Measurements from ENCODE around the gene TSTD1. TPM values are rescaled to one million over a fixed set of nuclear protein-coding genes. Genes with fewer than 3 reads are reported as not detected.
"Not testable (repeated sequence)": the region's sequence is repeated elsewhere in the genome, so short reads cannot be mapped to it uniquely, and the experiment has no call there.

The TSTD1 gene
- total and polyA plus RNA-seq, 2 donors (not counting 1 experiment from before 2014, with no cell fraction given) = 0.24 to 0.66 TPM

- Histone ChIP-seq H3K36me3 (ENCODE audit: control insufficient read depth, insufficient read depth, low read length) (no peaks in the 10 kb centered on the region), H3K27ac (ENCODE audit: insufficient read depth, low read length) (no peak overlapping the region), H3K9ac (ENCODE audit: insufficient read depth, low read length) (no peak overlapping the region), H2AFZ (ENCODE audit: low read length) (no peak overlapping the region), H3K4me2 (ENCODE audit: extremely low read depth, insufficient read depth, low read length) (no peak overlapping the region), H3K4me3 (replicated peaks in 1 of 4; ENCODE audit: control extremely low read depth in 1 of 4, insufficient read depth in 1 of 4, low read depth in 3 of 4, low read length in 4 of 4) (no peak overlapping the region), H3K9me3 (ENCODE audit: control insufficient read depth, insufficient read depth, low read depth, low read length) (no peaks in the 10 kb centered on the region), H3K27me3 (ENCODE audit: control insufficient read depth, insufficient read depth, low read length) (no peaks in the 10 kb centered on the region), H3K4me1 (ENCODE audit: control insufficient read depth, extremely low read depth, insufficient read depth, low read length) (no peaks in the 10 kb centered on the region), H4K20me1 (ENCODE audit: control insufficient read depth, extremely low read depth, insufficient read depth, low read length) (no peaks in the 10 kb centered on the region), H3K79me2 (ENCODE audit: control insufficient read depth, insufficient read depth, low read length) (no peaks in the 10 kb centered on the region)
- peak; percentile 43 to 47 for TF ChIP-seq CTCF (conservative IDR thresholded peaks at IDR 0.05 in 1 of 2, IDR thresholded peaks at IDR 0.05 in 1 of 2; ENCODE audit: low read depth in 1 of 2, low read length in 2 of 2)
- TF ChIP-seq EZH2 (IDR thresholded peaks at IDR 0.05; ENCODE audit: low read length, missing control alignments) = no peak
- peak; percentile 59 to 82 for DNase-seq (ENCODE audit: low read depth in 2 of 2)
Observed at GRCh38 chr1:160993544-160994193, 45.1 kb downstream of the TSTD1 start.

GRCh38 chr1:160992036-160992435 is 46.7 kb downstream of the TSTD1 start:
- not testable (repeated sequence) for H4K20me1 ChIP-seq (ENCODE audit: control insufficient read depth, extremely low read depth, insufficient read depth, low read length); H3K4me1 ChIP-seq (ENCODE audit: control insufficient read depth, extremely low read depth, insufficient read depth, low read length); H3K27ac ChIP-seq (ENCODE audit: insufficient read depth, low read length); H3K9ac ChIP-seq (ENCODE audit: insufficient read depth, low read length); H3K27me3 ChIP-seq (ENCODE audit: control insufficient read depth, insufficient read depth, low read length); H3K79me2 ChIP-seq (ENCODE audit: control insufficient read depth, insufficient read depth, low read length); H3K4me3 ChIP-seq (replicated peaks in 1 of 4; ENCODE audit: control extremely low read depth in 1 of 4, insufficient read depth in 1 of 4, low read depth in 3 of 4, low read length in 4 of 4); H2AFZ ChIP-seq (ENCODE audit: low read length); DNase-seq (ENCODE audit: low read depth in 2 of 2); H3K4me2 ChIP-seq (ENCODE audit: extremely low read depth, insufficient read depth, low read length); H3K9me3 ChIP-seq (ENCODE audit: control insufficient read depth, insufficient read depth, low read depth, low read length); H3K36me3 ChIP-seq (ENCODE audit: control insufficient read depth, insufficient read depth, low read length)

Other genes starting within 250 kb of the TSTD1 start
- not detected in 2 replicates for gene LY9, start 242.8 kb downstream of the TSTD1 start, total RNA-seq
- not detected in 2 replicates for gene LY9, start 242.8 kb downstream of the TSTD1 start, polyA plus RNA-seq
- gene CD244, start 176.1 kb downstream of the TSTD1 start, total RNA-seq = not detected in 2 replicates
- gene CD244, start 176.1 kb downstream of the TSTD1 start, polyA plus RNA-seq = not detected in 2 replicates
- under 0.01 TPM in 1 of 2 replicates, not detected in the other for gene ITLN1, start 153.8 kb downstream of the TSTD1 start, total RNA-seq
- gene ITLN1, start 153.8 kb downstream of the TSTD1 start, polyA plus RNA-seq = not detected in 2 replicates
- not detected in 2 replicates for gene ITLN2, start 84.2 kb downstream of the TSTD1 start, total RNA-seq
- not detected in 2 replicates for gene ITLN2, start 84.2 kb downstream of the TSTD1 start, polyA plus RNA-seq
- 0.66 and 2.1 TPM in 2 replicates for gene F11R, start 17.8 kb downstream of the TSTD1 start, total RNA-seq
- 0.50 and 1.5 TPM in 2 replicates for gene F11R, start 17.8 kb downstream of the TSTD1 start, polyA plus RNA-seq
- 71.7 and 80.1 TPM in 2 replicates for gene USF1, start 7.0 kb upstream of the TSTD1 start, total RNA-seq
- gene USF1, start 7.0 kb upstream of the TSTD1 start, polyA plus RNA-seq = 23.9 and 25.0 TPM in 2 replicates
- not detected in 2 replicates for gene ARHGAP30, start 30.9 kb upstream of the TSTD1 start, total RNA-seq
- 0.01 TPM in 1 of 2 replicates, not detected in the other for gene ARHGAP30, start 30.9 kb upstream of the TSTD1 start, polyA plus RNA-seq
- under 0.01 and 0.33 TPM in 2 replicates for gene NECTIN4, start 50.6 kb upstream of the TSTD1 start, total RNA-seq
- 0.07 and 0.16 TPM in 2 replicates for gene NECTIN4, start 50.6 kb upstream of the TSTD1 start, polyA plus RNA-seq
- gene KLHDC9, start 59.4 kb upstream of the TSTD1 start, total RNA-seq = 0.77 and 3.0 TPM in 2 replicates
- 0.95 and 1.5 TPM in 2 replicates for gene KLHDC9, start 59.4 kb upstream of the TSTD1 start, polyA plus RNA-seq
- gene PFDN2, start 79.1 kb upstream of the TSTD1 start, total RNA-seq = 39.6 and 45.5 TPM in 2 replicates
- gene PFDN2, start 79.1 kb upstream of the TSTD1 start, polyA plus RNA-seq = 145 and 188 TPM in 2 replicates
- 24.7 and 30.6 TPM in 2 replicates for gene NIT1, start 79.1 kb upstream of the TSTD1 start, total RNA-seq
- gene NIT1, start 79.1 kb upstream of the TSTD1 start, polyA plus RNA-seq = 42.6 and 83.1 TPM in 2 replicates
- gene DEDD, start 93.7 kb upstream of the TSTD1 start, total RNA-seq = 15.4 and 21.6 TPM in 2 replicates
- gene DEDD, start 93.7 kb upstream of the TSTD1 start, polyA plus RNA-seq = 40.0 and 40.3 TPM in 2 replicates
- gene UFC1, start 115.0 kb upstream of the TSTD1 start, total RNA-seq = 87.0 and 95.8 TPM in 2 replicates
- gene UFC1, start 115.0 kb upstream of the TSTD1 start, polyA plus RNA-seq = 154 and 168 TPM in 2 replicates
- 7.7 and 10.2 TPM in 2 replicates for gene USP21, start 120.5 kb upstream of the TSTD1 start, total RNA-seq
- gene USP21, start 120.5 kb upstream of the TSTD1 start, polyA plus RNA-seq = 11.7 and 13.6 TPM in 2 replicates
- gene PPOX, start 127.5 kb upstream of the TSTD1 start, total RNA-seq = 9.2 and 12.2 TPM in 2 replicates
- gene PPOX, start 127.5 kb upstream of the TSTD1 start, polyA plus RNA-seq = 5.6 and 6.0 TPM in 2 replicates
- gene B4GALT3, start 138.5 kb upstream of the TSTD1 start, total RNA-seq = 13.4 and 18.7 TPM in 2 replicates
- 17.8 and 19.2 TPM in 2 replicates for gene B4GALT3, start 138.5 kb upstream of the TSTD1 start, polyA plus RNA-seq
- gene ADAMTS4, start 160.1 kb upstream of the TSTD1 start, total RNA-seq = 0.51 and 1.3 TPM in 2 replicates
- gene ADAMTS4, start 160.1 kb upstream of the TSTD1 start, polyA plus RNA-seq = 0.75 and 1.0 TPM in 2 replicates
- gene NDUFS2, start 163.4 kb upstream of the TSTD1 start, total RNA-seq = 142 and 194 TPM in 2 replicates
- 135 and 141 TPM in 2 replicates for gene NDUFS2, start 163.4 kb upstream of the TSTD1 start, polyA plus RNA-seq
- not detected in 2 replicates for gene FCER1G, start 176.3 kb upstream of the TSTD1 start, total RNA-seq
- 0.21 and 0.85 TPM in 2 replicates for gene FCER1G, start 176.3 kb upstream of the TSTD1 start, polyA plus RNA-seq
- not detected in 2 replicates for gene APOA2, start 184.7 kb upstream of the TSTD1 start, total RNA-seq
- not detected in 2 replicates for gene APOA2, start 184.7 kb upstream of the TSTD1 start, polyA plus RNA-seq
- 9.2 and 11.7 TPM in 2 replicates for gene TOMM40L, start 187.1 kb upstream of the TSTD1 start, total RNA-seq
- gene TOMM40L, start 187.1 kb upstream of the TSTD1 start, polyA plus RNA-seq = 11.1 and 12.0 TPM in 2 replicates
- not detected in 2 replicates for gene NR1I3, start 199.2 kb upstream of the TSTD1 start, total RNA-seq
- gene NR1I3, start 199.2 kb upstream of the TSTD1 start, polyA plus RNA-seq = not detected in 2 replicates
- gene PCP4L1, start 219.8 kb upstream of the TSTD1 start, total RNA-seq = not detected in 2 replicates
- not detected in 2 replicates for gene PCP4L1, start 219.8 kb upstream of the TSTD1 start, polyA plus RNA-seq